RPMI7951 (cell line): Measurements from ENCODE around the gene TP53RK. TPM values are rescaled to one million over a fixed set of nuclear protein-coding genes. Genes with fewer than 3 reads are reported as not detected.

Experiments
- DNase-seq: peaks from one replicate; pipeline ENCODE4 v3.0.0-alpha.2; 2012; ENCODE audit warnings: low read depth
- total RNA-seq: library from RNA; depleted of rRNA; stranded (reverse); fragments of >200 nt; shearing (Covaris generic); gene quantifications from 2 replicates; pipeline ENCODE4 v1.2.3, GENCODE V29; 2014; rRNA removed

TP53RK gene
- total RNA-seq, 1 experiment from 2014 or later, result 36.2 TPM

DNA sequence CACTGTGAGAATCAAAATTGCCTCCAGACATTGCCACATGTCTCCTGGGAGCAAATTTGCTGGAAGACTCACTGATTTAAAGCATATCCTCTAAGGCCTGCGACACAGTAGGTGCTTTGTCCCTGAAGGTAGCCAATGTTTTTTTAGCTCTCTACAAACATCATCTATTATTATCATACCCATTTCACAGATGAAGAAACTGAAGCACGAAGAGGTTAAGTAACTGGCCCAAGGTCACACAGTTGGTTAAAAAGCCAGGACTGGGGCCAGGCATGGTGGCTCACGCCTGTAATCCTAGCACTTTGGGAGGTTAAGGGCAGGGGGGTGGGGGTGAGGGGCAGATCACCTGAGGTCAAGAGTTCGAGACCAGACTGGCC, 50.4 kb downstream of the TP53RK start:
- no peak for DNase-seq

DNA sequence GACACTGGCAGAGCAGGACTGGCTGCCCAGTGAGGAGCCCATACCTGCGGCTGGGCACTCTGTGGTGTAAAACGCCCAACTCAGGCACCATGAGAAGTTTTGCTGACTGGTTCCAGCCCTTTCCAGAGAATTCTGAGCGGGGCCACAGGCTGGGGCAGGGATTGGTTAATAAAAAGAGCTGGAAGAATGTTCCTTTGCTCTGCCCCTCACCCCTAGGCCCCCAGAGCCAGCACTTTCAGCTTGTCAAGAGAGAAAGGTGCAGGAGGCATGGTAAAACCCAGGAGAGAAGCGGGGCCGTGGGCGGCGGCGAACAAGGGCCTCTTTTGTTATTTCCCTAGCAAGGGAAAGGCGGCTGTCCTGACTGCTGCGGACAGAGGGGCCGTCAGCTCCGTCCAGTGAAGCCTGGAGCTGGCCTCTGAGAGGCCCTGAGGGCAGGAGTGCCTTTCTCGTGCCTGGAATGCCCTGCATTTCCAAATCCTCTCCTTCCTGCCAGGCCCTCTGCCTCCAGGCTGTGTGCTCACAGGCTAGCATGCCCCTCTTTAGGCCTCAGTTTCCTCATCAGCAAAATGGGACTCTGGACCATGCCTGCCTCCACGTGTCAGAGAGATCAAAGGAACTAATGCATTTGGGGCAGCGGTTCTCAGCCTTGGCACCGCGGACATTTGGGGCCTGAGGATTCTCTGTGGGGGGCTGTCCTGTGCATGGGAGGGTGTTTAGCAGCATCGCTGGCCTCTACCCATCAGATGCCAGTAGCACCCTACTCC, 50.9 kb downstream of the TP53RK start:
- peak; percentile 26 for DNase-seq

DNA sequence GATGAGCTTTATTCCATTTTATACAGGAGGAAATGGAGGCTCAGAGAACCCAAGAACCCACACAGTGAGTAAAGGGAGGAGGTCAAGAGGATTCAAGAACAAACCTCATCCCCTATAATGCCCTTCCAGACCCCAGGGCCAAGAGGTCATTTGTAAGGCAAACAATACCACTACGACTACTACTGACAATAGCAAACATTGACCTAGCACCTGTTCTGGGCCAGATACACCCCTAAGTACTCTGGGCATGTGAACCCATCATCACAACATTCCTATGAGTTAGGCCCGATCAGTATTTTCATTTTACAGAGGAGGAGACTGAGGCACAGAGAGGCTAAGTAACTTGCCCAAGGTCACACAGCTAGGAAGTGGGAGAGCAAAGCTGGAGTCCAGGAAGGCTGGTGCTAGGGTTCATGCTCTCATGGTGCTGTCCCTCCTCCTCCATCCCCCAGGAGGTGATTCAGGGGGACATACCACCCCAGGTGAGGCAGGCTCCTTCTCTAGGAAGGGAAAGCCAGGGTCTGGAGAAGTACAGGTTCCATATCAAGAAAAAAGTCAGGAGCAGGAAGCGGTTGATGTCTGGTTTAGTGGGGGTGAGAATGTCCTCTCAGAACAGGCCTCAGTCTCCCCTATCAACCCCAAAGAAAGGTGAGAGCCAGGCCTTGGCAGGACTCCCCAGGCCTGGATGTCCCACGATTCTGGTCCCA, 51.7 kb downstream of the TP53RK start:
- DNase-seq, result no peak

DNA sequence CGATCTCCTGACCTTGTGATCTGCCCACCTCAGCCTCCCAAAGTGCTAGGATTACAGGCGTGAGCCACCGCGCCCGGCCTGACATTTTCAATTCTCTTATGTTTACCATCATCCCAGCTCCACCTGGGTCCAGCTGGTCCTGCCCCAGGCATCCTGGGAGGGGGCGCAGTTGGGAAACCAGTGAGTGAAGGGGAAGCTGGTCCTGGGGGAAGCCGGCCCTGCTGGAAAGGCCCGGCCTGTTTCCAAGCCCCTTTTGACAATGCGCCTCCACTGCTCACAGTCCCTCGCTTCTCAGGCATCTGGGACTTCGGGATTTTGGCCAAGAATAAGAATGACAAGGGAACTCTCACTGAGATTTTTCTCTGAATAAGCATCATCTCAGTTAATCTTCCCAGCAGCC, 52.2 kb downstream of the TP53RK start:
- DNase-seq, result no peak

DNA sequence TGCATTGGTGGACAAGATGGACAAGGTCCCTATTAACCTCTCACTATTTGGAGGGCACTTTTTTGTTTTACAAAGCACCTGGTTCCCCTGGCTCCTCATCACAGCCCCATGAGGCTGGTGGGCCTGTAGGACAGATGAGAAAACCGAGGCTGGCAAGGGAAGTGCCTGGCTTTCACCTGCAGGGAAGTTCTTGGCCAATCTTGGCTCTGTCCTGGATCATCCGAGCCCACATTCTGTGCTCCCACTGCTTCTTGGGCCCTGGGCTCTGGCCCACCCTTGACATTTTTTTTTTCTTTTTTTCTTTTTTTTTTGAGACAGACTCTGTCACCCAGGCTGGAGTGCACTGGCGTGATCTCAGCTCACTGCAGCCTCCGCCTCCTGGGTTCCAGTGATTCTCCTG, 52.7 kb downstream of the TP53RK start:
- DNase-seq, result no peak

DNA sequence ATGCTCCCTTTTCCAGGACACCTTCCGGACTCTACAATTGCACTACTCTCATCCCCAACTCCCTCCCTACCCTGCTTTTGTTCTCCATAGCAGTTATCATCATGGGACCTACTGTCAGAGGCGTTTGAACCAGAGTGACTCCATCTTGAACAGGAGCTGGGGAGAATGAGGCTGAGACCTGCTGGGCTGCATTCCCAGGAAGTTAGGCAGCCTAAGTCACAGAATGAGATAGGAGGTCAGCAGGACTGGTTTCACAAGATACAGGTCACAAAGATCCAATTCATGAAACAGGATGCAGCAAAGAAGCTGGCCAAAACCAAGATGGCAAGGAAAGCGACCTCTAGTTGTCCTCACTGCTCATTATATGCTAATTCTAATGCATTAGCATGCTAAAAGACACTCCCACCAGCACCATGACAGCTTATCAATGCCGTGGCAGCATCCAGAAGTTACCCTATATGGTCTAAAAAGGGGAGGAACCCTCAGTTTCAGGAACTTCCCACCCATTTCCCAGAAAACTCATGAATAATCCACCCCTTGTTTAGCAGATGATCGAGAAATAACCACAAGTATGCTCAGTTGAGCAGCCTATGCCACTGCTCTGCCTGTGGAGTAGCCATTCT, 53.6 kb downstream of the TP53RK start:
- peak; percentile 9 for DNase-seq

DNA sequence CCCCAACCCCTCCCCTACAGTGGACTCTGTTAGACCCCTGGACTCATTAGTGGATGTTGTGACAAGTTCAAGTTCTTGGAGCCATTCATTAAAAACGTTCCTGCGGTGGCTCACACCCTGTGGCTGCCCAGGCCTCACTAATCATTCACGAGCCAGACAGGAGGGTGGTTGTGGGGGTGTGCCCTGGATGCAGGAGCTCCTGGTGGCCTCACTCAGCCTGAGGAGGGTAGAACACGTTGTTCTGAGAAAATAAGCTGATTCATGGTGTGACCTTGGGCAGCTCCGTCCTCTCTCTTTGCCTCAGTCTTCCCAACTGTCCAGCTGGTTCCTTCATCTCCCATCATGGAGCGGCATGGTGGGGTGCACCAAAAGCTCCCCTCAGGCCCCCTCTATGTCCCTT, 54.7 kb downstream of the TP53RK start:
- no peak for DNase-seq

Other genes starting within 250 kb of the TP53RK start
- not detected in 2 replicates for gene ZNF334, start 175.9 kb downstream of the TP53RK start, total RNA-seq
- gene OCSTAMP, start 138.8 kb downstream of the TP53RK start, total RNA-seq, result not detected in 2 replicates
- gene SLC13A3, start 38.0 kb downstream of the TP53RK start, total RNA-seq, result 1.7 and 4.1 TPM in 2 replicates
- 20.4 and 23.4 TPM in 2 replicates for gene SLC2A10, start 20.2 kb upstream of the TP53RK start, total RNA-seq
- gene EYA2, start 205.4 kb upstream of the TP53RK start, total RNA-seq, result 0.10 TPM in 1 of 2 replicates, not detected in the other